ES-I3 (cell line): ENCODE measurements around the gene MPO.

Experiments
- H3K36me3 ChIP-seq: 2 replicates; pipeline ENCODE4 v1.6.1; 2013; ENCODE audit warnings: mild to moderate bottlenecking, low read length, control low read depth, moderate library complexity; ENCODE audit not compliant: insufficient read depth
- H3K4me1 ChIP-seq: 2 replicates; pipeline ENCODE4 v1.6.1; 2013; ENCODE audit warnings: mild to moderate bottlenecking, control low read depth, low read length; ENCODE audit not compliant: insufficient read depth
- H3K9ac ChIP-seq: 2 replicates; pipeline ENCODE4 v1.6.1; 2013; ENCODE audit warnings: low read depth, mild to moderate bottlenecking, low read length, moderate library complexity
- H3K9me3 ChIP-seq: 2 replicates; pipeline ENCODE4 v1.6.1; 2013; ENCODE audit warnings: mild to moderate bottlenecking, low read length, moderate library complexity; ENCODE audit not compliant: control insufficient read depth, insufficient read depth

Gene MPO

GRCh38 chr17:58304750-58305486 is 24.2 kb upstream of the MPO start:
- no peaks in the 10 kb centered on the region for H3K9me3 ChIP-seq
- no peak overlapping the region for H3K9ac ChIP-seq
- H3K36me3 ChIP-seq = no peaks in the 10 kb centered on the region
- H3K4me1 ChIP-seq = peaks cover 10% of the 10 kb centered on the region; the same call in 1 of the 2 replicates

GRCh38 chr17:58303971-58304749 is 23.4 kb upstream of the MPO start:
- Histone ChIP-seq H3K4me1 (peaks cover 10% of the 10 kb centered on the region; the same call in 1 of the 2 replicates), H3K36me3 (no peaks in the 10 kb centered on the region), H3K9me3 (no peaks in the 10 kb centered on the region), H3K9ac (no peak overlapping the region)

GRCh38 chr17:58302919-58303585 is 22.3 kb upstream of the MPO start:
- Histone ChIP-seq H3K4me1 (peaks cover 10% of the 10 kb centered on the region; the same call in 1 of the 2 replicates), H3K9me3 (no peaks in the 10 kb centered on the region), H3K36me3 (no peaks in the 10 kb centered on the region), H3K9ac (no peak overlapping the region)

- Histone ChIP-seq H3K36me3 (no peaks in the 10 kb centered on the region), H3K4me1 (peaks cover 10% of the 10 kb centered on the region; the same call in 1 of the 2 replicates), H3K9ac (no peak overlapping the region), H3K9me3 (no peaks in the 10 kb centered on the region)
Observed at GRCh38 chr17:58302171-58302918, 21.6 kb upstream of the MPO start.

- H3K9me3 ChIP-seq = no peaks in the 10 kb centered on the region
- no peak overlapping the region for H3K9ac ChIP-seq
- H3K36me3 ChIP-seq = no peaks in the 10 kb centered on the region
- peaks cover 10% of the 10 kb centered on the region; the same call in 1 of the 2 replicates for H3K4me1 ChIP-seq
Observed at GRCh38 chr17:58301504-58302150, 20.9 kb upstream of the MPO start.

DNA sequence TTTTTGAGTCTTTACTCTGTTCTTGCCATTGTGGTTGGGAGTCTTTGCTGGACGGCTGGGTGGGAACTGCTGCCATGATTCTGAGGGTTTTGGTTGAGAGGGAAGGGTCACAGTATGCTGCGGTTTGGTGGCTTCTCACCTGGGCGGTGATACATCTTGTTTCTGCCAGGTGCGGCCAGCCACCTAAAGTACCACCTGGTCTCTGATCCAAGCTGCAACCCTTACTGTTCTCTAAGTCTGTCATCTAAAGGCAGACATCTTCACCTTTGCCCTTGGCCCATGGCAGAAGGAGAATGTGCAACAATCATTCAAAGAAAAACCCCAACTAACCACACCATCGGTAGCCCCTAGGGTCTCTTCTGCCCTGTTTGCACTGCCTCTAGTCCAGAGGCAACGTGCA is 19.6 kb upstream of the MPO start:
- H3K36me3 ChIP-seq = no peaks in the 10 kb centered on the region
- H3K9me3 ChIP-seq = no peaks in the 10 kb centered on the region
- H3K4me1 ChIP-seq = peaks cover 10% of the 10 kb centered on the region; the same call in 1 of the 2 replicates
- H3K9ac ChIP-seq = no peak overlapping the region

GRCh38 chr17:58294034-58294433 is 13.3 kb upstream of the MPO start:
- Histone ChIP-seq H3K36me3 (no peaks in the 10 kb centered on the region), H3K9ac (no peak overlapping the region), H3K4me1 (no peaks in the 10 kb centered on the region)

DNA sequence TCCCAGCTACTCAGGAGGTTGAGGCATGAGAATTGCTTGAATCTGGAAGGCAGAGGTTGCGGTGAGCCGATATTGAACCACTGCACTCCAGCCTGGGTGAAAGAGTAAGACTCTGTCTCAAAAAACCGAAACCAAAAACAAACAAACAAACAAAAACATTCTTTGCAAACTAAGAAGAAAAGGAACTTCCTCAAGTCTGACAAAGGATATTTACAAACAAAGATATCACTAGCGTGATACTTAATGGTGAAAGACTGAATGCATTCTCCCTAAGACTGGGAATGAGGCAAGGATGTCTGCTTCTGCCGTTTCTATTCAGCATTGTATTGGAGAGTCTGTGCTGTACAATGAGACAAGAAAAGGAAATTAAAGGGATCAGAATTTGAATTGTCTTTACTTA is 10.5 kb upstream of the MPO start:
- H3K9ac ChIP-seq = no peak overlapping the region
- no peaks in the 10 kb centered on the region for H3K4me1 ChIP-seq
- no peaks in the 10 kb centered on the region for H3K36me3 ChIP-seq
- no peaks in the 10 kb centered on the region for H3K9me3 ChIP-seq

More at GRCh38 chr17:58294034-58294433, 13.3 kb upstream of the MPO start:
- H3K9me3 ChIP-seq = no peaks in the 10 kb centered on the region

- Histone ChIP-seq H3K4me1 (peaks cover 7% of the 10 kb centered on the region), H3K36me3 (no peaks in the 10 kb centered on the region), H3K9ac (no peak overlapping the region), H3K9me3 (no peaks in the 10 kb centered on the region)
Observed at GRCh38 chr17:58289869-58290268, 9.1 kb upstream of the MPO start.

GRCh38 chr17:58285422-58285810 is 4.7 kb upstream of the MPO start:
- Histone ChIP-seq H3K9ac (no peak overlapping the region), H3K4me1 (peaks cover 17% of the 10 kb centered on the region), H3K9me3 (no peaks in the 10 kb centered on the region), H3K36me3 (no peaks in the 10 kb centered on the region)

DNA sequence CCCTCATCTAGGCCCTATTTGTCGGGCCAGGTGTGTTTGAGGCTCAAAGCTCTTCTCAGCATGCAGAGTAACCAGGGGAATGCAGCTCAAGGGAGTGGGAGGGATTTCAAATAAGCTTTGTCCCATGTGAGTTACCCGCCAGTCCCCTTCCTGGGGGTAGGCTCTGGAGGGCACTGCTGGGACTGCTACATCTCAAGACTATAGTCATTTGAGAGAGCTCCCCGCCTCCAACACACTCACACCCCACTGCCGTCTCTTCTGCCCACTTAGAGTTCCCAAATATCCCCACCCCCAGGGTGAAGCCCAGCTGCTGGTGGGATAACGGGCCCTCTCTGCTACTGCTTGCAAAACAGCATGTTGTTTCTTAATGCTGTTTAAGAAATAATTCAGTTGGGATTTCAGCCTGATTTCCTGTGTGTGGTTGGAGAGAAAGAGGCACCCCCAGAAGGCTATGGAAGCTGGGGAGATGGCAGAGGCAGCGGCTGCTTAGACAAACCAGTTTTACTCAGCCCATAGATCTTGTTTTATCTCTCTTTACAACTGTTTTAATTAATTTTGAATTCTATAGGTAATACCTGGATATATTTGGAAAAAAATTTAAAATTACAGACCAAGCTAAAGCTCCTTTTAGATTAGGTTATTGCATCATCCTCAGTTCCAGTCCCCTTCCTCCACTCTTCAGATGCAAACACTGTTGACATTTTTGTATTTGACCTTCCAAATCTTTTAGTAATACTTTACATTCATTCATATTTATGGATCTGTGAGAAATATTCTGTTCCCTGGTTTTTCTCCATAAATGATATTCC is 4.1 kb upstream of the MPO start:
- Histone ChIP-seq H3K4me1 (peaks cover 17% of the 10 kb centered on the region), H3K36me3 (no peaks in the 10 kb centered on the region), H3K9me3 (no peaks in the 10 kb centered on the region), H3K9ac (no peak overlapping the region)

- H3K4me1 ChIP-seq = peaks cover 17% of the 10 kb centered on the region
- H3K36me3 ChIP-seq = no peaks in the 10 kb centered on the region
- H3K9me3 ChIP-seq = no peaks in the 10 kb centered on the region
- no peak overlapping the region for H3K9ac ChIP-seq
Observed at GRCh38 chr17:58283674-58284612, 3.2 kb upstream of the MPO start.
